ENCODE data around the gene FERMT2. TPM values are rescaled to one million over a fixed set of nuclear protein-coding genes. Genes with fewer than 3 reads are reported as not detected.
A peak's percentile ranks its signal among the peaks of the same experiment; 100 is the strongest.
"Not testable (repeated sequence)": the region's sequence is repeated elsewhere in the genome, so short reads cannot be mapped to it uniquely, and the experiment has no call there.

Gene FERMT2
- total RNA-seq, 1 donor from 2014 or later: 188 TPM

- H3K4me3 Mint-ChIP-seq (ENCODE audit: unreplicated experiment): no peak overlapping the region
- no peak overlapping the region for H3K27ac Mint-ChIP-seq (ENCODE audit: unreplicated experiment)
- H3K9me3 Mint-ChIP-seq (ENCODE audit: unreplicated experiment): no peaks in the 10 kb centered on the region
- DNase-seq (ENCODE audit: low spot score): no peak
- no peak for TF ChIP-seq CTCF (IDR thresholded peaks at IDR 0.05; ENCODE audit: unreplicated experiment)
- peaks cover 2% of the 10 kb centered on the region for H3K27me3 Mint-ChIP-seq (ENCODE audit: unreplicated experiment)
- no peaks in the 10 kb centered on the region for H3K36me3 Mint-ChIP-seq (ENCODE audit: low read depth, unreplicated experiment)
- peaks cover 51% of the 10 kb centered on the region for H3K4me1 Mint-ChIP-seq (ENCODE audit: unreplicated experiment)
Measured at GRCh38 chr14:52926953-52927352, 23.9 kb downstream of the FERMT2 start.

- no peak for DNase-seq (ENCODE audit: low spot score)
- H3K4me1 Mint-ChIP-seq (ENCODE audit: unreplicated experiment): peaks cover 41% of the 10 kb centered on the region
- no peaks in the 10 kb centered on the region for H3K9me3 Mint-ChIP-seq (ENCODE audit: unreplicated experiment)
- H3K4me3 Mint-ChIP-seq (ENCODE audit: unreplicated experiment): no peak overlapping the region
- TF ChIP-seq CTCF (IDR thresholded peaks at IDR 0.05; ENCODE audit: unreplicated experiment): no peak
- peak overlapping the region; percentile 16 for H3K27ac Mint-ChIP-seq (ENCODE audit: unreplicated experiment)
- peaks cover 2% of the 10 kb centered on the region for H3K27me3 Mint-ChIP-seq (ENCODE audit: unreplicated experiment)
- no peaks in the 10 kb centered on the region for H3K36me3 Mint-ChIP-seq (ENCODE audit: low read depth, unreplicated experiment)
Measured at GRCh38 chr14:52923902-52924575, 26.8 kb downstream of the FERMT2 start.

- no peak overlapping the region for H3K4me3 Mint-ChIP-seq (ENCODE audit: unreplicated experiment)
- no peak for TF ChIP-seq CTCF (IDR thresholded peaks at IDR 0.05; ENCODE audit: unreplicated experiment)
- DNase-seq (ENCODE audit: low spot score): no peak
- H3K9me3 Mint-ChIP-seq (ENCODE audit: unreplicated experiment): no peaks in the 10 kb centered on the region
- H3K27ac Mint-ChIP-seq (ENCODE audit: unreplicated experiment): no peak overlapping the region
- peaks cover 4% of the 10 kb centered on the region for H3K36me3 Mint-ChIP-seq (ENCODE audit: low read depth, unreplicated experiment)
- H3K27me3 Mint-ChIP-seq (ENCODE audit: unreplicated experiment): peaks cover 2% of the 10 kb centered on the region
- peaks cover 40% of the 10 kb centered on the region for H3K4me1 Mint-ChIP-seq (ENCODE audit: unreplicated experiment)
Measured at GRCh38 chr14:52922656-52923055, 28.2 kb downstream of the FERMT2 start.

GRCh38 chr14:52922059-52922458 lies 28.8 kb downstream of the FERMT2 start:
- Mint-ChIP-seq H3K27me3 (ENCODE audit: unreplicated experiment) (peaks cover 2% of the 10 kb centered on the region), H3K4me3 (ENCODE audit: unreplicated experiment) (no peak overlapping the region), H3K36me3 (ENCODE audit: low read depth, unreplicated experiment) (peaks cover 7% of the 10 kb centered on the region), H3K27ac (ENCODE audit: unreplicated experiment) (no peak overlapping the region), H3K4me1 (ENCODE audit: unreplicated experiment) (peaks cover 41% of the 10 kb centered on the region), H3K9me3 (ENCODE audit: unreplicated experiment) (no peaks in the 10 kb centered on the region)
- DNase-seq (ENCODE audit: low spot score): no peak
- TF ChIP-seq CTCF (IDR thresholded peaks at IDR 0.05; ENCODE audit: unreplicated experiment): no peak

GRCh38 chr14:52920411-52920810 lies 30.4 kb downstream of the FERMT2 start:
- H3K4me1 Mint-ChIP-seq (ENCODE audit: unreplicated experiment): peaks cover 35% of the 10 kb centered on the region
- peaks cover 10% of the 10 kb centered on the region for H3K36me3 Mint-ChIP-seq (ENCODE audit: low read depth, unreplicated experiment)
- not testable (repeated sequence) for H3K9me3 Mint-ChIP-seq (ENCODE audit: unreplicated experiment); H3K27ac Mint-ChIP-seq (ENCODE audit: unreplicated experiment); H3K4me3 Mint-ChIP-seq (ENCODE audit: unreplicated experiment); H3K27me3 Mint-ChIP-seq (ENCODE audit: unreplicated experiment); DNase-seq (ENCODE audit: low spot score)

Measured in endothelial cell (in vitro differentiated cells).